HEK293 (cell line): Measurements from ENCODE around the gene TUNAR.
"Not testable (repeated sequence)": the region's sequence is repeated elsewhere in the genome, so short reads cannot be mapped to it uniquely, and the experiment has no call there.

Experiments used
- CTCF ChIA-PET: fragments of 350-600 bp; formaldehyde crosslinking; extraction: SDS; loops from one replicate; lab custom pipeline; 2021; ENCODE audit warnings: antibody characterized with exemption; lab: Yijun Ruan, JAX
- POLR2A ChIA-PET: fragments of 300-600 bp; formaldehyde crosslinking; extraction: SDS; loops from one replicate; lab custom pipeline; 2020; ENCODE audit warnings: antibody characterized with exemption, inconsistent platforms; lab: Yijun Ruan, JAX
- H3K27ac ChIP-seq: fragments of 200-500 bp; sonication (Bioruptor generic); 2 replicates; pipeline ENCODE4 v1.5.1; 2014; ENCODE audit warnings: low read depth, low read length, control low read depth, inconsistent platforms; ENCODE audit errors: extremely low read depth
- H3K36me3 ChIP-seq, 2 experiments: fragments of 200-500 bp in 1 of 2; sonication (Bioruptor generic) in 1 of 2; 1 replicate in 1 of 2; 2 replicates in 1 of 2; pipeline ENCODE4 v1.5.1; 2014 to 2017; ENCODE audit warnings: inconsistent platforms in 2 of 2, low read length in 2 of 2; ENCODE audit not compliant: control insufficient read depth in 2 of 2, insufficient read depth in 1 of 2
- H3K4me1 ChIP-seq: fragments of 200-500 bp; sonication (Bioruptor generic); 2 replicates; pipeline ENCODE4 v1.5.1; 2014; ENCODE audit warnings: mild to moderate bottlenecking, low read length, inconsistent platforms; ENCODE audit not compliant: control insufficient read depth, insufficient read depth
- H3K4me3 ChIP-seq: 2 replicates; pipeline ENCODE4 v1.5.1; 2011; ENCODE audit warnings: low read depth, mild to moderate bottlenecking, control low read depth, low read length, moderate library complexity
- H3K9me3 ChIP-seq: fragments of 200-500 bp; sonication (Bioruptor generic); 2 replicates; pipeline ENCODE4 v1.5.1; 2014; ENCODE audit warnings: low read depth, low read length, inconsistent platforms; ENCODE audit not compliant: control insufficient read depth, insufficient read depth
- BCL11B ChIP-seq: fragments of 450-650 bp; formaldehyde crosslinking; IDR thresholded peaks from 2 replicates; pipeline ENCODE4 v1.5.1; 2016; ENCODE audit warnings: low read depth, missing biosample characterization, missing genetic modification characterization
- GLI2 ChIP-seq: fragments of 450-650 bp; formaldehyde crosslinking; IDR thresholded peaks from 2 replicates; pipeline ENCODE4; 2017; ENCODE audit warnings: missing biosample characterization, missing genetic modification characterization, low read depth, borderline replicate concordance
- ZBTB49 ChIP-seq: fragments of 450-650 bp; formaldehyde crosslinking; IDR thresholded peaks from 2 replicates; pipeline ENCODE4 v1.5.1; 2016; ENCODE audit warnings: missing biosample characterization, missing genetic modification characterization, low read depth
- ZNF121 ChIP-seq: fragments of 450-650 bp; formaldehyde crosslinking; IDR thresholded peaks from 2 replicates; pipeline ENCODE4 v1.5.1; 2016; ENCODE audit warnings: missing biosample characterization, missing genetic modification characterization
- ZNF140 ChIP-seq: fragments of 450-650 bp; formaldehyde crosslinking; IDR thresholded peaks from 2 replicates; pipeline ENCODE4 v1.5.1; 2016; ENCODE audit warnings: missing biosample characterization, missing genetic modification characterization
- ZNF2 ChIP-seq: fragments of 450-650 bp; formaldehyde crosslinking; IDR thresholded peaks from 2 replicates; pipeline ENCODE4 v1.5.1; 2016; ENCODE audit warnings: missing biosample characterization, missing genetic modification characterization

TUNAR gene

DNA sequence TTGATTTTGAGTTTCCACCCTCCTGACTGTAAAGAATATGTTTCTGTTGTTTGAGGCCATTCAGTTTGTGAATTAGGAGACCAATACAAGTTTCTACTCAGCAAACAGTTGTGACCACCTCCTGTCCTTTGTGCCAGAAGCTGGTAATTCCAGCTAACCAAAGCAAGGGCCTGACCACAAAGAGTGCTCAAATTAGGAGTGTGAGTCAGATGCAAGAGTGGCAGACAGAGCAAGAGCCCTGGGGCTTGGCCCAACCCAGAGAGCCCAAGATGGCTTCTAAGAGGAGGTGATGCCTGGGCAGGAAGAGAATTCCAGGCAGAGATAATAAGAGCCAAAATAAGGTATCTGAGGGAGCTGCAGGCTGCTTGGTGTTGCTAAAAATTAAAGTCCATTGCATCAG lies 84.8 kb downstream of the TUNAR start (continued):
- no peak for TF ChIP-seq ZBTB49 (tag by site-specific recombination)

- Histone ChIP-seq H3K9me3 (no peaks in the 10 kb centered on the region), H3K27ac (no peak overlapping the region), H3K36me3 (no peaks in the 10 kb centered on the region), H3K4me1 (no peaks in the 10 kb centered on the region), H3K4me3 (no peak overlapping the region)
- POLR2A ChIA-PET: no interaction called here
- CTCF ChIA-PET: no interaction called here
- TF ChIP-seq ZNF121 (tag by site-specific recombination) (no peak), BCL11B (tag by site-specific recombination) (no peak), ZNF140 (tag by site-specific recombination) (no peak), ZNF2 (tag by site-specific recombination) (no peak), ZBTB49 (tag by site-specific recombination) (no peak), GLI2 (no peak)
Measured at GRCh38 chr14:95964901-95965300, 88.3 kb downstream of the TUNAR start.

- CTCF ChIA-PET: interaction anchor here (1.4 kb wide), 1 partner anchor 12 kb away, joined by 7 read pairs; no protein-coding TSS in a partner anchor
- H3K36me3 ChIP-seq, H3K4me1 ChIP-seq, H3K27ac ChIP-seq, H3K4me3 ChIP-seq, H3K9me3 ChIP-seq, POLR2A ChIA-PET: not testable (repeated sequence)
Measured at GRCh38 chr14:95968048-95968447, 91.4 kb downstream of the TUNAR start.
